Kidney (tissue), 14 donors: Measurements from ENCODE around the gene STX19. TPM values are rescaled to one million over a fixed set of nuclear protein-coding genes. Genes with fewer than 3 reads are reported as not detected.

ENCODE experiments used
- DNase-seq, 5 donors: peaks; one replicate each; pipeline ENCODE4 v3.0.0-alpha.2; 2013 to 2020
- FAIRE-seq: peaks from 2 replicates; lab custom pipeline; 2012; peaks lifted over from hg19 to GRCh38; lab: Jason Lieb, UNC
- H3K27ac ChIP-seq, 2 donors: one replicate each; pipeline ENCODE4 v1.7.0; 2013; ENCODE audit warnings: low read depth in 2 of 2, low read length in 2 of 2, inconsistent platforms in 1 of 2
- H3K27me3 ChIP-seq: one replicate; pipeline ENCODE4 v1.7.1; 2013; ENCODE audit warnings: low read length, inconsistent platforms; ENCODE audit not compliant: control insufficient read depth, insufficient read depth
- H3K36me3 ChIP-seq, 3 donors: one replicate each; pipeline versions ENCODE4 v1.7.0 to v1.7.1; 2013; ENCODE audit warnings: low read length in 3 of 3, control low read depth in 1 of 3, inconsistent platforms in 1 of 3; ENCODE audit not compliant: insufficient read depth in 3 of 3, control insufficient read depth in 2 of 3
- H3K4me1 ChIP-seq, 3 donors: one replicate each; pipeline versions ENCODE4 v1.7.0 to v1.7.1; 2013; ENCODE audit warnings: low read length in 3 of 3, inconsistent platforms in 1 of 3, low read depth in 1 of 3; ENCODE audit not compliant: control insufficient read depth in 2 of 3, insufficient read depth in 2 of 3
- H3K4me3 ChIP-seq, 3 donors: one replicate each; pipeline versions ENCODE4 v1.7.0 to v1.8.1; 2013; ENCODE audit warnings: low read length in 3 of 3, control low read depth in 1 of 3, inconsistent platforms in 1 of 3
- H3K9ac ChIP-seq, 3 donors: one replicate each; pipeline versions ENCODE4 v1.7.0 to v1.7.1; 2013; ENCODE audit warnings: low read length in 3 of 3, control low read depth in 1 of 3, inconsistent platforms in 1 of 3
- H3K9me3 ChIP-seq, 3 donors: one replicate each; pipeline versions ENCODE4 v1.7.0 to v1.7.1; 2013; ENCODE audit warnings: low read length in 3 of 3, control low read depth in 1 of 3, inconsistent platforms in 1 of 3; ENCODE audit not compliant: control insufficient read depth in 2 of 3, insufficient read depth in 1 of 3
- intact Hi-C: fragments of 100-400 bp; cut with DNase I; formaldehyde crosslinking; loops from one replicate; pipeline ENCODE4 v1.11.1; 2022
- polyA plus RNA-seq: library from polyadenylated mRNA; stranded (reverse); fragments of 350-450 nt; fragmentation: Illumina TruSeq; extraction: RNeasy Lipid Tissue Mini Kit (QIAGEN cat#74804); gene quantifications from one replicate; pipeline ENCODE4 v1.2.3, GENCODE V29; 2014; ENCODE audit warnings: low read depth, low replicate concordance; ENCODE audit not compliant: insufficient read depth
- total RNA-seq: library from RNA; stranded (reverse); fragmentation: NEBNext Ultra II Directional; extraction: Animal tissue kit (Norgen Biotek cat#: 25700); gene quantifications from one replicate; pipeline ENCODE4 v1.2.1, GENCODE V29; 2021
- TF ChIP-seq, protein P1 (sequence below): IDR thresholded peaks from 3 replicates; pipeline ENCODE4 v1.5.1; 2012; ENCODE audit warnings: mild to moderate bottlenecking, moderate library complexity, borderline replicate concordance; ENCODE audit not compliant: insufficient read depth; ENCODE audit errors: extremely low read depth
- donor health status: control.
- donor health status: control.
- donor health status: control.
- donor health status: control.
- donor health status: control.
- donor health status: DM: yes; HTN: yes; CAD: no.
- donor health status: Normal renal cell carcinoma (clear cell type).

The STX19 gene
- total and polyA plus RNA-seq, 2 donors from 2014 or later, result 0.47 TPM; not detected in 1

DNA sequence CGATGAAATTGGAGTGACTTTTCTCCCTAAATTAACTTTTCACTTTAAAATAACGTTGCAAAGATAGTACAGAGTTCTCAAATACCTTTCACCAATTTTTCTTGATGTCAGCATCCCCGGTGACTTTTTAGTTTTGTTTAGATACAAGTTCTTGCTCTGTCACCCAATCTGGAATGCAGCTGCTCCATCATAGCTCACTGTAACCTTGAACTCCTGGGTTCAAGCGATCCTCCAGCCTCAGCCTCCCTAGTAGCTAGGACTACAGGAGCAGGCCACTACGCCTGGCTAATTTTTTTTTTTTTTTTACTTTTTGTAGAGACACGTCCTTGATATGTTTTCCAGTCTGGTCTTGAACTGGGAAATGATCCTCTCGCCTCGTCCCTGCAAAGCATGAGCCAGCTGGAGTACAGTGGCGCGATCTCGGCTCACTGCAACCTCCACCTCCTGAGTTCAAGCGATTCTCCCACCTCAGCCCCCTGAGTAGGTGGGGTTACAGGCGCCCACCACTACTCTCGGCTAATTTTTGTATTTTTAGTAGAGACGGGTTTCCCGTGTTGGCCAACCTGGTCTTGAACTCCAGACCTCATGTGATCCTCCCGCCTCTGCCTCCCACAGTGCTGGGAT, 35.2 kb upstream of the STX19 start:
- Histone ChIP-seq H3K4me3 (peak overlapping the region; percentile 93 to 97 (median 94)), H3K9me3 (no peaks in the 10 kb centered on the region), H3K36me3 (peaks cover 0 to 2% (median 0%) of the 10 kb centered on the region in 3 donors), H3K27me3 (no peaks in the 10 kb centered on the region), H3K4me1 (peaks cover 0 to 4% (median 3%) of the 10 kb centered on the region in 3 donors), H3K27ac (peak overlapping the region; percentile 87 to 92), H3K9ac (peak overlapping the region; percentile 84 to 98 (median 98))
- TF ChIP-seq, protein P1, sequence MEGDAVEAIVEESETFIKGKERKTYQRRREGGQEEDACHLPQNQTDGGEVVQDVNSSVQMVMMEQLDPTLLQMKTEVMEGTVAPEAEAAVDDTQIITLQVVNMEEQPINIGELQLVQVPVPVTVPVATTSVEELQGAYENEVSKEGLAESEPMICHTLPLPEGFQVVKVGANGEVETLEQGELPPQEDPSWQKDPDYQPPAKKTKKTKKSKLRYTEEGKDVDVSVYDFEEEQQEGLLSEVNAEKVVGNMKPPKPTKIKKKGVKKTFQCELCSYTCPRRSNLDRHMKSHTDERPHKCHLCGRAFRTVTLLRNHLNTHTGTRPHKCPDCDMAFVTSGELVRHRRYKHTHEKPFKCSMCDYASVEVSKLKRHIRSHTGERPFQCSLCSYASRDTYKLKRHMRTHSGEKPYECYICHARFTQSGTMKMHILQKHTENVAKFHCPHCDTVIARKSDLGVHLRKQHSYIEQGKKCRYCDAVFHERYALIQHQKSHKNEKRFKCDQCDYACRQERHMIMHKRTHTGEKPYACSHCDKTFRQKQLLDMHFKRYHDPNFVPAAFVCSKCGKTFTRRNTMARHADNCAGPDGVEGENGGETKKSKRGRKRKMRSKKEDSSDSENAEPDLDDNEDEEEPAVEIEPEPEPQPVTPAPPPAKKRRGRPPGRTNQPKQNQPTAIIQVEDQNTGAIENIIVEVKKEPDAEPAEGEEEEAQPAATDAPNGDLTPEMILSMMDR, result no peak
- peak in 1 of 5 donors; percentile 16 for DNase-seq
- FAIRE-seq, result no peak
- intact Hi-C loops, result no loop called here

DNA sequence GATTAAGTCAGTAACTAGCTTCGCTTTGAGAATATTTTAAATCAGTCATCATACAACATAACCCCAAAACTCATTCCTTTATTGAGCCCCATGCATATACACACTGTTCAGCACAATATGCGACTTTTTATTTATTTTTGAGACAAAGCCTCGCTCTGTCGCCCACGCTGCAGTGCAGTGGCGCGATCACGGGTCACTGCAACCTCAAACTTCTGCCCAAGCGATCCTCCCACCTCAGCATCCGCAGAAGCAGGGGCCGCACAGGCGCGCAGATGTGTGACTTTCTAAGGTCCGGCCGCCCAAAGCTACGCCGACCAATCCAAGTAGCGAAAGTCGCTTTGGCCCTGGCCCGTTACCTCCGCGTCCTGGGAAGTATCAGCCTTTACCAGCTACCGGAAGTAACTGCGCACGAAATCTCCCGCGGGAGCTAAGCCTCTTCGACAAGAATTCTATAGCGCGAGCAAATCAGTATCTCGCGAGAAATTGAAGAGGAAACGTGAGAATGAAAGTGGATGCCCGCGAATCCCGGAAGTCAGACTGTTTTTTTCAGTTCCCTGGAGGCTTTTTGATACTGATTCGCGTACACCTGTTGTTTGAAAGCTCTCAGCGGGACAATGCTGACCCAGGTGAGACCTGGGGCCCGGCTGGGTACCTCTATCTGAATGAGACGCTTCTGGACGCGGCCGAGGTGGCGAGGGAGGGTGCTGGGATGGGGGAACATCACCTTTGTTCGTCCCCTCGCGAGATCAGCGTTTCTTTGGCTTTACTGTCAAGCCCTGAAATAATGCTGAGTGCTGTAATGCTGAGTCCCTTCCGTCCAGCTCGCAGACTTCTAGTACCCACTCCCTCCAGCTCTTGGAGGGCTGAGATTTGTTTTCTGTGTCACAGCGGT, 34.4 kb upstream of the STX19 start, which contains the start of the genes DHFR2 and NSUN3:
DHFR2 (minus strand) TSS at position 404 of the 892 bp plus-strand sequence. CDS start 1,405 bp downstream, outside the sequence.
NSUN3 (plus strand) TSS at position 549 of the 892 bp plus-strand sequence; CDS start at position 615, 66 bp downstream.
- peak within 1 kb of the TSS; percentile 84 to 98 (median 98) for H3K9ac ChIP-seq
- DNase-seq (peak; percentile 94 to 99 (median 95)), FAIRE-seq (peak; percentile 44)
- peak within 1 kb of the TSS; percentile 87 to 92 for H3K27ac ChIP-seq
- intact Hi-C loops, result no loop called here
- H3K4me1 ChIP-seq, result peaks cover 0 to 4% (median 3%) of the 10 kb centered on the region in 3 donors
- peak within 1 kb of the TSS; percentile 93 to 97 (median 94) for H3K4me3 ChIP-seq
- no peaks in the 10 kb centered on the region for H3K27me3 ChIP-seq
- TF ChIP-seq, protein P1, result no peak
- peaks cover 0 to 2% (median 0%) of the 10 kb centered on the region in 3 donors for H3K36me3 ChIP-seq
- no peaks in the 10 kb centered on the region for H3K9me3 ChIP-seq

DNA sequence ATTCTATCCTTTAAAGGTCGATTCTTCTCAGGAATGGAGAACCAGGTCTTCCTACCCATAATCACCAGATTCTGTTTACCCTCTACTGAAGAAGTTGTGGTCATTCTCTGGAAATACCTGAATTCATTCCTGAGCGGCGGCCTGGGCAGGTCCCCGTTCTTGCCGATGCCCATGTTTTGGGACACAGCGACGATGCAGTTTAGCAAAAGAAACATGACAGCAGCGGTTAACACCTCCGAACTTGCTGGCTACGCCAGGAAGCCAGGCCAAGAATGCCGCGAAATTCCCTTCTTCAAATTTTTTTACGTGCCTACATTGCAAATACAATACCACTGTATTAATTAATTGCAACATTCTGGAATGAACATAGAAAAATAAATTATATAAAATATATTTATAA, 32.9 kb upstream of the STX19 start:
- H3K9ac ChIP-seq, result no peak overlapping the region
- no peak for FAIRE-seq
- intact Hi-C loops, result no loop called here
- H3K4me1 ChIP-seq, result peaks cover 0 to 4% (median 3%) of the 10 kb centered on the region in 3 donors
- DNase-seq, result no peak
- no peaks in the 10 kb centered on the region for H3K36me3 ChIP-seq
- H3K4me3 ChIP-seq, result no peak overlapping the region
- H3K9me3 ChIP-seq, result no peaks in the 10 kb centered on the region
- TF ChIP-seq, protein P1, result no peak
- no peak overlapping the region for H3K27ac ChIP-seq
- no peaks in the 10 kb centered on the region for H3K27me3 ChIP-seq
